Spinal cord (tissue), 10 donors: ENCODE measurements around the gene FRMD5. TPM values are rescaled to one million over a fixed set of nuclear protein-coding genes. Genes with fewer than 3 reads are reported as not detected.
A peak's percentile ranks its signal among the peaks of the same experiment; 100 is the strongest.
"Not testable (repeated sequence)": the region's sequence is repeated elsewhere in the genome, so short reads cannot be mapped to it uniquely, and the experiment has no call there.

ENCODE experiments used
- DNase-seq, 6 donors: peaks; one replicate each; pipeline versions ENCODE4 v3.0.0 to v3.0.0-alpha.2; 2013 to 2015; ENCODE audit warnings: low spot score in 6 of 6, low read depth in 4 of 6
- H3K27ac ChIP-seq: one replicate; pipeline ENCODE4 v1.5.1; 2013; ENCODE audit warnings: low read depth, low read length, control low read depth
- H3K27me3 ChIP-seq: one replicate; pipeline ENCODE4 v1.6.1; 2013; ENCODE audit warnings: low read length; ENCODE audit not compliant: control insufficient read depth, insufficient read depth
- H3K36me3 ChIP-seq: one replicate; pipeline ENCODE4 v1.6.1; 2013; ENCODE audit warnings: low read length; ENCODE audit not compliant: control insufficient read depth, insufficient read depth
- H3K4me1 ChIP-seq: one replicate; pipeline ENCODE4 v1.6.1; 2013; ENCODE audit warnings: low read length; ENCODE audit not compliant: control insufficient read depth, insufficient read depth
- H3K4me3 ChIP-seq: one replicate; pipeline ENCODE4 v1.5.1; 2013; ENCODE audit warnings: low read depth, low read length, control low read depth
- H3K9me3 ChIP-seq: one replicate; pipeline ENCODE4 v1.6.1; 2013; ENCODE audit warnings: low read length; ENCODE audit not compliant: control insufficient read depth, insufficient read depth
- WGBS: methylation state at CpG from one replicate; pipeline ENCODE4 v1.1.5; 2013; ENCODE audit warnings: missing lambda C conversion rate; ENCODE audit not compliant: insufficient coverage; 5-methylcytosine and 5-hydroxymethylcytosine counted together
- polyA plus RNA-seq, 2 donors: library from polyadenylated mRNA; unstranded; fragments of 120-200 nt; gene quantifications; one replicate each; pipeline ENCODE4 v1.2.1, GENCODE V29; 2013; ENCODE audit not compliant: insufficient read length in 2 of 2
- small RNA-seq: library from RNA; depleted of rRNA; stranded (forward); fragments of <200 nt; gene quantifications from one replicate; pipeline ENCODE3, GENCODE V24; 2014; ENCODE audit warnings: low replicate concordance
- total RNA-seq, 2 donors: library from RNA; depleted of rRNA in 1 of 2; stranded (reverse); fragments of 120-200 nt in 1 of 2; fragments of >200 nt in 1 of 2; gene quantifications; one replicate each; pipeline versions ENCODE4 v1.2.3 to v1.2.4, GENCODE V29; 2013 to 2014
- donor health status: healthy.

The FRMD5 gene
- total and polyA plus RNA-seq, 4 donors, result 8.9 to 25.9 (median 20.2) TPM

- no peak overlapping the region for H3K27ac ChIP-seq
- H3K4me1 ChIP-seq, result peaks cover 33% of the 10 kb centered on the region
- DNase-seq, result no peak
- no peaks in the 10 kb centered on the region for H3K27me3 ChIP-seq
- no peak overlapping the region for H3K4me3 ChIP-seq
- no peaks in the 10 kb centered on the region for H3K36me3 ChIP-seq
- WGBS, result 92% methylated on average over 5 of the region's 11 CpGs
- no peaks in the 10 kb centered on the region for H3K9me3 ChIP-seq
These were observed 369.0 kb downstream of the FRMD5 start for GRCh38 chr15:43826029-43826507.

GRCh38 chr15:43825305-43825704 is 369.8 kb downstream of the FRMD5 start:
- WGBS, result 88% methylated on average over 6 of the region's 11 CpGs
- H3K27ac ChIP-seq, H3K36me3 ChIP-seq, H3K4me3 ChIP-seq, H3K9me3 ChIP-seq, H3K27me3 ChIP-seq, DNase-seq: not testable (repeated sequence)
- peaks cover 33% of the 10 kb centered on the region for H3K4me1 ChIP-seq

- DNase-seq, result peak; percentile 91 to 99 (median 92)
- H3K27me3 ChIP-seq, result no peaks in the 10 kb centered on the region
- WGBS, result 6% methylated on average over 44 of the region's 46 CpGs
- H3K27ac ChIP-seq, result peak within 1 kb of the TSS; percentile 91
- H3K9me3 ChIP-seq, result no peaks in the 10 kb centered on the region
- peak within 1 kb of the TSS; percentile 81 for H3K4me3 ChIP-seq
- H3K4me1 ChIP-seq, result peaks cover 33% of the 10 kb centered on the region
- peaks cover 3% of the 10 kb centered on the region for H3K36me3 ChIP-seq
These were observed 370.5 kb downstream of the FRMD5 start, which contains the start of gene MFAP1 for GRCh38 chr15:43824302-43825246. MFAP1 (minus strand) TSS chr15:43824690; CDS start chr15:43824569, 121 bp downstream.

DNA sequence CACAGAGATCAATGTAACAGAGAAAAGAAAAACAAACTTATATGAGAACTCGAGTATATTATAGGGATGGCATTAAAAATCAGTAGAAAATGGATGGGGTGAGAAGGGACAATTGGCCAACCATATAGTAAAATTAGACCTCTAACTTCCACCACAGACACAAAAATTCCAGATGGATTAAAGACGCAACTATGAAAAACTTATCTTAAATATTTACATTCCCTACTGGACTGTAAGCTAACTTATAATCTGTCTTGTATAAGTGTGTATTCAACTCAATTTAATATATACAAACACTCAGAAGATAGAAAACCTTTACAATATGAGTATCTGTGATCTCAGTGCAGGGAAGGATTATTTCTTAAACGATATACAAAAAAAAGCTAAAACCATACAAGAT is 373.6 kb downstream of the FRMD5 start:
- Histone ChIP-seq H3K4me1 (peaks cover 20% of the 10 kb centered on the region), H3K27me3 (no peaks in the 10 kb centered on the region), H3K27ac (no peak overlapping the region), H3K4me3 (no peak overlapping the region), H3K9me3 (no peaks in the 10 kb centered on the region), H3K36me3 (peaks cover 3% of the 10 kb centered on the region)
- no CpG with 5 or more reads among the region's 3 CpGs for WGBS
- DNase-seq, result no peak

Small RNA genes within 50 kb of the gene (small RNA-seq; reads per million reads assigned to genes)
- gene RF00019, result not detected

Other genes starting within 250 kb of the FRMD5 start
- 100 to 1,000 TPM; 162 to 190 TPM for gene GOLM2, start 93.4 kb upstream of the FRMD5 start, total RNA-seq
- gene GOLM2, start 93.4 kb upstream of the FRMD5 start, polyA plus RNA-seq, result 100 to 1,000 TPM; 110 to 146 TPM
- 100 to 1,000 TPM in 1 of 2 donors, 10 to 100 TPM in 1; 88.5 to 123 TPM for gene CTDSPL2, start 232.4 kb upstream of the FRMD5 start, total RNA-seq
- 10 to 100 TPM; 29.7 to 39.2 TPM for gene CTDSPL2, start 232.4 kb upstream of the FRMD5 start, polyA plus RNA-seq